B cell (primary cell): ENCODE measurements around the gene WIPF1. TPM values are rescaled to one million over a fixed set of nuclear protein-coding genes. Genes with fewer than 3 reads are reported as not detected.

ENCODE experiments used
- ATAC-seq: fragments of 200-7000 bp; cut with Tn5 transposase; one replicate; pipeline ENCODE4 v1.10.0; 2021; ENCODE audit warnings: low read depth, mild to moderate bottlenecking, moderate number of reproducible peaks, moderate library complexity
- CTCF ChIA-PET: fragments of 350-600 bp; sonication (Branson Sonifier 250); formaldehyde crosslinking; loops from one replicate; lab custom pipeline; 2021; ENCODE audit warnings: antibody characterized with exemption, inconsistent platforms; lab: Charles Lee
- POLR2A ChIA-PET: fragments of 350-600 bp; sonication (Branson Sonifier 250); formaldehyde crosslinking; loops from one replicate; lab custom pipeline; 2021; ENCODE audit warnings: antibody characterized with exemption; lab: Charles Lee
- DNase-seq: peaks from one replicate; pipeline ENCODE4 v3.0.0; 2013
- H2AFZ ChIP-seq: 2 replicates; pipeline ENCODE4 v1.6.1; 2012; ENCODE audit warnings: mild to moderate bottlenecking, low read depth, low read length; ENCODE audit not compliant: insufficient read depth, poor library complexity, severe bottlenecking
- H3K27ac ChIP-seq, 2 donors: 1 replicate in 1 of 2; 2 replicates in 1 of 2; pipeline ENCODE4 v1.5.1; 2012 to 2013; ENCODE audit warnings: low read length in 2 of 2, mild to moderate bottlenecking in 2 of 2, moderate library complexity in 1 of 2
- H3K27me3 ChIP-seq, 4 experiments: fragments of 200-600 bp in 1 of 4; sonication (generic) in 1 of 4; replicated peaks in 1 of 4; 1 replicate in 2 of 4; 2 replicates in 2 of 4; pipeline versions ENCODE4 v1.6.1 to v1.7.0; 2013 to 2016; ENCODE audit warnings: low read length in 3 of 4, mild to moderate bottlenecking in 2 of 4, mixed read lengths in 1 of 4, moderate library complexity in 1 of 4; ENCODE audit not compliant: insufficient read depth in 4 of 4, control insufficient read depth in 3 of 4; ENCODE audit errors: control extremely low read depth in 1 of 4
- H3K36me3 ChIP-seq, 2 experiments: replicated peaks in 1 of 2; 1 replicate in 1 of 2; 2 replicates in 1 of 2; pipeline versions ENCODE4 v1.6.1 to v1.7.1; 2013; ENCODE audit warnings: low read length in 1 of 2; ENCODE audit not compliant: insufficient read depth in 2 of 2, control insufficient read depth in 1 of 2; ENCODE audit errors: control extremely low read depth in 1 of 2, extremely low read depth in 1 of 2
- H3K4me1 ChIP-seq, 2 donors: fragments of 200-600 bp in 1 of 2; sonication (generic) in 1 of 2; 1 replicate in 1 of 2; 2 replicates in 1 of 2; pipeline versions ENCODE4 v1.5.1 to v1.6.1; 2013 to 2017; ENCODE audit warnings: low read length in 2 of 2; ENCODE audit not compliant: control insufficient read depth in 2 of 2, insufficient read depth in 2 of 2
- H3K4me2 ChIP-seq: replicated peaks from 2 replicates; pipeline ENCODE3; 2012; ENCODE audit warnings: mild to moderate bottlenecking, low read depth, low read length; ENCODE audit not compliant: poor library complexity, severe bottlenecking
- H3K4me3 ChIP-seq, 5 experiments: fragments of 200-600 bp in 1 of 5; sonication (generic) in 1 of 5; 1 replicate in 3 of 5; 2 replicates in 2 of 5; pipeline versions ENCODE4 v1.5.1 to v1.7.0; 2011 to 2016; ENCODE audit warnings: low read length in 4 of 5, mild to moderate bottlenecking in 4 of 5, low read depth in 2 of 5, control low read depth in 1 of 5, moderate library complexity in 1 of 5; ENCODE audit not compliant: insufficient read depth in 1 of 5; ENCODE audit errors: control extremely low read depth in 1 of 5, extremely low read depth in 1 of 5
- H3K79me2 ChIP-seq: fragments of 200-600 bp; sonication (generic); one replicate; pipeline ENCODE4 v1.6.0; 2016; ENCODE audit warnings: low read length; ENCODE audit not compliant: control insufficient read depth, insufficient read depth
- H3K9ac ChIP-seq: fragments of 200-600 bp; sonication (generic); 2 replicates; pipeline ENCODE4 v1.6.1; 2017; ENCODE audit warnings: mild to moderate bottlenecking, low read length, moderate library complexity
- H3K9me3 ChIP-seq, 3 donors: one replicate each; pipeline versions ENCODE4 v1.6.1 to v1.7.1; 2013; ENCODE audit warnings: low read length in 2 of 3; ENCODE audit not compliant: control insufficient read depth in 2 of 3, insufficient read depth in 1 of 3; ENCODE audit errors: control extremely low read depth in 1 of 3
- H4K20me1 ChIP-seq: 2 replicates; pipeline ENCODE4 v1.6.0; 2012; ENCODE audit warnings: mild to moderate bottlenecking, low read length; ENCODE audit not compliant: insufficient read depth, control insufficient read depth, poor library complexity, severe bottlenecking
- H3K27ac Mint-ChIP-seq: one replicate; pipeline ENCODE4 v1.8.0; 2021; ENCODE audit warnings: mixed read lengths
- H3K27me3 Mint-ChIP-seq: one replicate; pipeline ENCODE4 v1.8.0; 2021; ENCODE audit warnings: mixed read lengths
- H3K4me1 Mint-ChIP-seq: one replicate; pipeline ENCODE4 v1.8.0; 2021; ENCODE audit warnings: mixed read lengths
- H3K4me3 Mint-ChIP-seq: one replicate; pipeline ENCODE4 v1.8.0; 2021; ENCODE audit warnings: mixed read lengths
- H3K9me3 Mint-ChIP-seq: one replicate; pipeline ENCODE4 v1.8.0; 2022; ENCODE audit warnings: mixed read lengths; ENCODE audit not compliant: insufficient read depth
- CTCF ChIP-seq: fragments of 200-600 bp; IDR thresholded peaks from one replicate; pipeline ENCODE4 v1.8.0; 2022; ENCODE audit warnings: antibody characterized with exemption, mild to moderate bottlenecking
- EZH2 ChIP-seq: IDR thresholded peaks from 2 replicates; pipeline ENCODE4 v1.6.1; 2012; ENCODE audit warnings: borderline replicate concordance, low read depth, mild to moderate bottlenecking, moderate library complexity, low read length; ENCODE audit not compliant: insufficient read depth, poor library complexity, severe bottlenecking
- WGBS: methylation state at CpG from one replicate; pipeline ENCODE4 v1.1.5; 2013; ENCODE audit warnings: missing lambda C conversion rate; ENCODE audit not compliant: insufficient coverage; 5-methylcytosine and 5-hydroxymethylcytosine counted together
- intact Hi-C: fragments of 100-400 bp; cut with micrococcal nuclease; formaldehyde crosslinking; loops from one replicate; pipeline ENCODE4 v1.10.0; 2022
- polyA plus RNA-seq: library from polyadenylated mRNA; depleted of rRNA; stranded (reverse); fragments of >200 nt; gene quantifications from 2 replicates; pipeline ENCODE4 v1.2.3, GENCODE V29; 2012
- total RNA-seq, 2 donors: library from RNA; stranded (reverse); fragments of 120-200 nt in 1 of 2; gene quantifications; 1 replicate in 1 of 2; 2 replicates in 1 of 2; pipeline versions ENCODE4 v1.2.3 to v1.2.4, GENCODE V29; 2013 to 2022

The WIPF1 gene
- total and polyA plus RNA-seq, 2 donors (not counting 1 experiment from before 2014, with no cell fraction given) = 137 to 390 TPM

GRCh38 chr2:174627216-174627615, 29.6 kb upstream of the WIPF1 start:
- H3K36me3 ChIP-seq = peaks cover 15 to 82% of the 10 kb centered on the region in 2 experiments
- no peaks in the 10 kb centered on the region for H3K27me3 ChIP-seq
- no peak for DNase-seq
- H3K4me3 ChIP-seq = no peak overlapping the region
- H3K9ac ChIP-seq = no peak overlapping the region
- CTCF ChIA-PET = interaction anchor here (0.7 to 2.1 kb wide), 2 partner anchors 12 to 50 kb away, joined by 3 to 7 read pairs; no protein-coding TSS in a partner anchor
- POLR2A ChIA-PET = no interaction called here
- intact Hi-C loops = no loop called here
- H3K27ac Mint-ChIP-seq = peak overlapping the region; percentile 27
- H2AFZ ChIP-seq = no peak overlapping the region
- TF ChIP-seq CTCF (no peak), EZH2 (no peak)
- H3K4me3 Mint-ChIP-seq = no peak overlapping the region
- H3K9me3 ChIP-seq = no peaks in the 10 kb centered on the region
- H3K79me2 ChIP-seq = peaks cover 96% of the 10 kb centered on the region
- no peaks in the 10 kb centered on the region for H3K9me3 Mint-ChIP-seq
- H4K20me1 ChIP-seq = peaks cover 53% of the 10 kb centered on the region
- H3K4me1 ChIP-seq = peaks cover 67 to 80% of the 10 kb centered on the region in 2 donors
- H3K27me3 Mint-ChIP-seq = no peaks in the 10 kb centered on the region
- peaks cover 85% of the 10 kb centered on the region for H3K4me1 Mint-ChIP-seq
- H3K27ac ChIP-seq = peak overlapping the region in 1 of 2 donors; percentile 72
- ATAC-seq = no peak
- H3K4me2 ChIP-seq = peak overlapping the region; percentile 7

- H3K9me3 Mint-ChIP-seq = no peaks in the 10 kb centered on the region
- intact Hi-C loops = no loop called here
- POLR2A ChIA-PET = no interaction called here
Observed at GRCh38 chr2:174624895-174625430, 27.4 kb upstream of the WIPF1 start.

More at GRCh38 chr2:174624895-174625430, 27.4 kb upstream of the WIPF1 start:
- no peaks in the 10 kb centered on the region for H3K9me3 ChIP-seq
- no peaks in the 10 kb centered on the region for H3K27me3 ChIP-seq
- TF ChIP-seq EZH2 (no peak), CTCF (no peak)
- peak overlapping the region; percentile 34 for H3K4me2 ChIP-seq
- Mint-ChIP-seq H3K27ac (peak overlapping the region; percentile 57), H3K4me1 (peaks cover 79% of the 10 kb centered on the region), H3K4me3 (peak overlapping the region; percentile 1), H3K27me3 (no peaks in the 10 kb centered on the region)
- 76% methylated on average over 6 of the region's 7 CpGs for WGBS
- DNase-seq (no peak), ATAC-seq (peak; percentile 32)
- CTCF ChIA-PET = interaction anchor here (1.1 to 1.4 kb wide), 6 partner anchors 9 to 162 kb away, joined by 3 to 5 read pairs (median 3); no protein-coding TSS in a partner anchor
- peaks cover 11 to 68% of the 10 kb centered on the region in 2 experiments for H3K36me3 ChIP-seq
- H2AFZ ChIP-seq = no peak overlapping the region
- H3K4me1 ChIP-seq = peaks cover 62 to 72% of the 10 kb centered on the region in 2 donors
- no peak overlapping the region for H3K4me3 ChIP-seq
- H3K9ac ChIP-seq = no peak overlapping the region
- peak overlapping the region in 1 of 2 donors; percentile 69 for H3K27ac ChIP-seq
- peaks cover 46% of the 10 kb centered on the region for H4K20me1 ChIP-seq
- H3K79me2 ChIP-seq = peaks cover 92% of the 10 kb centered on the region
